H9 (cell line): Measurements from ENCODE around the gene SUPT3H. TPM values are rescaled to one million over a fixed set of nuclear protein-coding genes. Genes with fewer than 3 reads are reported as not detected.

ENCODE experiments used
- DNase-seq: peaks from one replicate; pipeline ENCODE4 v3.0.0-alpha.2; 2017
- H2AFZ ChIP-seq: one replicate; pipeline ENCODE4 v1.6.1; 2013; ENCODE audit warnings: mild to moderate bottlenecking, low read length, control low read depth, moderate library complexity
- H2AK5ac ChIP-seq: 2 replicates; pipeline ENCODE4 v1.6.1; 2013; ENCODE audit warnings: low read length, control low read depth, mixed read lengths; ENCODE audit not compliant: insufficient read length
- H2BK120ac ChIP-seq: one replicate; pipeline ENCODE4 v1.6.1; 2013; ENCODE audit warnings: low read depth, mild to moderate bottlenecking, low read length, control low read depth, inconsistent platforms; ENCODE audit not compliant: poor library complexity, severe bottlenecking
- H2BK12ac ChIP-seq: 2 replicates; pipeline ENCODE4 v1.6.1; 2013; ENCODE audit warnings: low read length, control low read depth, mixed read lengths, low read depth; ENCODE audit not compliant: insufficient read length
- H2BK15ac ChIP-seq: 2 replicates; pipeline ENCODE4 v1.6.1; 2013; ENCODE audit warnings: low read depth, low read length, control low read depth
- H2BK20ac ChIP-seq: one replicate; pipeline ENCODE4 v1.6.1; 2013; ENCODE audit warnings: low read depth, mild to moderate bottlenecking, low read length, control low read depth, inconsistent platforms; ENCODE audit not compliant: poor library complexity, severe bottlenecking
- H2BK5ac ChIP-seq: 2 replicates; pipeline ENCODE4 v1.6.1; 2013; ENCODE audit warnings: low read length, control low read depth, mixed read lengths; ENCODE audit not compliant: insufficient read length
- H3K14ac ChIP-seq: 2 replicates; pipeline ENCODE4 v1.6.1; 2013; ENCODE audit warnings: low read length, control low read depth; ENCODE audit not compliant: insufficient read depth
- H3K18ac ChIP-seq: 2 replicates; pipeline ENCODE4 v1.6.1; 2013; ENCODE audit warnings: low read depth, mild to moderate bottlenecking, mixed read lengths, low read length, control low read depth; ENCODE audit not compliant: insufficient read length
- H3K23ac ChIP-seq: 2 replicates; pipeline ENCODE4 v1.6.1; 2013; ENCODE audit warnings: low read length, control low read depth, mixed read lengths, low read depth; ENCODE audit not compliant: insufficient read length
- H3K23me2 ChIP-seq: 2 replicates; pipeline ENCODE4 v1.6.1; 2013; ENCODE audit warnings: low read depth, mild to moderate bottlenecking, mixed read lengths, low read length, control low read depth; ENCODE audit not compliant: insufficient read length, poor library complexity, severe bottlenecking
- H3K27ac ChIP-seq: 2 replicates; pipeline ENCODE4 v1.5.1; 2013; ENCODE audit warnings: low read length, control low read depth, mixed read lengths, low read depth; ENCODE audit not compliant: insufficient read length
- H3K27me3 ChIP-seq: 2 replicates; pipeline ENCODE4 v1.6.1; 2013; ENCODE audit warnings: low read length, control low read depth, inconsistent platforms; ENCODE audit not compliant: insufficient read depth
- H3K4ac ChIP-seq: 2 replicates; pipeline ENCODE4 v1.6.1; 2013; ENCODE audit warnings: low read depth, mild to moderate bottlenecking, control low read depth, inconsistent platforms, low read length, moderate library complexity
- H3K4me1 ChIP-seq: 2 replicates; pipeline ENCODE4 v1.6.1; 2013; ENCODE audit warnings: low read length, control low read depth, inconsistent platforms; ENCODE audit not compliant: insufficient read depth
- H3K4me2 ChIP-seq: 2 replicates; pipeline ENCODE4 v1.6.1; 2013; ENCODE audit warnings: low read length, control low read depth, mixed read lengths; ENCODE audit not compliant: insufficient read length, insufficient read depth
- H3K56ac ChIP-seq: 2 replicates; pipeline ENCODE4 v1.6.1; 2013; ENCODE audit warnings: low read depth, mild to moderate bottlenecking, mixed read lengths, low read length, control low read depth; ENCODE audit not compliant: insufficient read length
- H3K79me1 ChIP-seq: 2 replicates; pipeline ENCODE4 v1.6.1; 2013; ENCODE audit warnings: low read depth, mild to moderate bottlenecking, moderate library complexity, low read length, control low read depth, inconsistent platforms; ENCODE audit not compliant: insufficient read depth, poor library complexity, severe bottlenecking
- H3K79me2 ChIP-seq: 2 replicates; pipeline ENCODE4 v1.6.1; 2013; ENCODE audit warnings: low read length, control low read depth, inconsistent platforms; ENCODE audit not compliant: insufficient read depth
- H3K9ac ChIP-seq: 2 replicates; pipeline ENCODE4 v1.6.1; 2013; ENCODE audit warnings: low read length, control low read depth, mixed read lengths; ENCODE audit not compliant: insufficient read length; ENCODE audit errors: extremely low read depth
- H3K9me3 ChIP-seq: one replicate; pipeline ENCODE4 v1.6.1; 2013; ENCODE audit warnings: low read depth, low read length, inconsistent platforms; ENCODE audit not compliant: control insufficient read depth
- H3T11ph ChIP-seq: one replicate; pipeline ENCODE4 v1.6.1; 2013; ENCODE audit warnings: mild to moderate bottlenecking, low read length, control low read depth, inconsistent platforms
- H4K20me1 ChIP-seq: one replicate; pipeline ENCODE4 v1.6.1; 2013; ENCODE audit not compliant: control insufficient read depth, insufficient read length, insufficient read depth
- H4K5ac ChIP-seq: 2 replicates; pipeline ENCODE4 v1.6.1; 2013; ENCODE audit warnings: low read depth, mild to moderate bottlenecking, mixed read lengths, low read length, control low read depth; ENCODE audit not compliant: insufficient read length
- H4K8ac ChIP-seq: replicated peaks from 2 replicates; pipeline ENCODE4 v1.6.1; 2013; ENCODE audit warnings: low read length, control low read depth, mixed read lengths, low read depth; ENCODE audit not compliant: insufficient read length
- H4K91ac ChIP-seq: 2 replicates; pipeline ENCODE4 v1.6.1; 2013; ENCODE audit warnings: low read depth, mild to moderate bottlenecking, moderate library complexity, mixed read lengths, low read length, control low read depth; ENCODE audit not compliant: insufficient read length
- H3K27ac Mint-ChIP-seq, 3 experiments: 2 replicates in 2 of 3; 3 replicates in 1 of 3; pipeline ENCODE4 v1.8.0; 2020 to 2021; ENCODE audit warnings: mixed read lengths in 3 of 3, mild to moderate bottlenecking in 1 of 3, moderate library complexity in 1 of 3
- H3K27me3 Mint-ChIP-seq: 2 replicates; pipeline ENCODE4 v1.8.0; 2021; ENCODE audit warnings: low read depth, mild to moderate bottlenecking, moderate library complexity, mixed read lengths
- H3K36me3 Mint-ChIP-seq, 3 experiments: 2 replicates in 2 of 3; 3 replicates in 1 of 3; pipeline ENCODE4 v1.8.0; 2020 to 2021; ENCODE audit warnings: low read depth in 3 of 3, mixed read lengths in 3 of 3; ENCODE audit not compliant: insufficient read depth in 1 of 3
- H3K4me1 Mint-ChIP-seq, 2 experiments: 2 replicates each; pipeline ENCODE4 v1.8.0; 2020; ENCODE audit warnings: mixed read lengths in 2 of 2
- H3K4me3 Mint-ChIP-seq, 2 experiments: 2 replicates in 1 of 2; 3 replicates in 1 of 2; pipeline ENCODE4 v1.8.0; 2020 to 2021; ENCODE audit warnings: mild to moderate bottlenecking in 2 of 2, mixed read lengths in 2 of 2, moderate library complexity in 1 of 2
- H3K9me3 Mint-ChIP-seq, 2 experiments: 2 replicates in 1 of 2; 3 replicates in 1 of 2; pipeline ENCODE4 v1.8.0; 2020; ENCODE audit warnings: mild to moderate bottlenecking in 2 of 2, mixed read lengths in 2 of 2, moderate library complexity in 1 of 2
- total RNA-seq: library from RNA; stranded (reverse); gene quantifications from 2 replicates; pipeline ENCODE4 v1.2.1, GENCODE V29; 2021
- TF ChIP-seq, protein P1 (sequence below): fragments of 200-600 bp; sonication (generic); conservative IDR thresholded peaks from 3 replicates; pipeline ENCODE4 v1.8.0; 2021; ENCODE audit warnings: antibody characterized with exemption, mild to moderate bottlenecking

SUPT3H gene
- total RNA-seq, 1 experiment from 2014 or later, result 22.5 TPM

DNA sequence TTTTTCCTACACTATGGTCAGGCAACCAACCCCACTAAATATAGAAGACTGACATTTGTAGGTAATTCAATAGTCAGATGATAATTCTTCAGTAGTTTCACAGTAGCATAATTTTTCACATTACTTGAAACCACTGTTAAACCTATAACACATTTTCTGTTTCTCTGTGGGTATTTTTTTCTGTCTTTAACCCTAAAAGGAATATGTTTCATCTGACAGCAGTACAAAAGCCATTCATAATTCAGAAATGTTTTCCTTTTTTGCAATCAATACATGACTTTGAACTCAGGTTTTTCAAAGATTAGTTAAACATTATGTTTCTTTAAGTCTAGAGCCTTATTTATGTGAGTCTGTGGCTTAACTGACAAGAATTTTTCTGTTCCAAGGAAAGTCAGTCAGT lies 178.2 kb downstream of the SUPT3H start:
- H3K79me2 ChIP-seq, result no peaks in the 10 kb centered on the region
- no peak overlapping the region for H3K14ac ChIP-seq

More for the DNA sequence above, 178.2 kb downstream of the SUPT3H start:
- Histone ChIP-seq H4K5ac (no peak overlapping the region), H2AK5ac (no peak overlapping the region), H4K8ac (no peak overlapping the region), H3K4ac (no peak overlapping the region), H3K27me3 (no peaks in the 10 kb centered on the region), H4K91ac (no peak overlapping the region), H3K9ac (no peak overlapping the region), H3K27ac (no peak overlapping the region), H3K23me2 (no peaks in the 10 kb centered on the region), H3T11ph (no peak overlapping the region), H4K20me1 (no peaks in the 10 kb centered on the region), H3K18ac (no peak overlapping the region), H2AFZ (no peak overlapping the region), H3K79me1 (no peaks in the 10 kb centered on the region), H3K4me2 (no peak overlapping the region), H3K23ac (no peak overlapping the region), H3K4me1 (no peaks in the 10 kb centered on the region), H2BK120ac (no peak overlapping the region), H3K9me3 (no peaks in the 10 kb centered on the region), H2BK12ac (no peak overlapping the region), H3K56ac (no peak overlapping the region), H2BK20ac (no peak overlapping the region), H2BK15ac (no peak overlapping the region), H2BK5ac (no peak overlapping the region)
- TF ChIP-seq, protein P1, sequence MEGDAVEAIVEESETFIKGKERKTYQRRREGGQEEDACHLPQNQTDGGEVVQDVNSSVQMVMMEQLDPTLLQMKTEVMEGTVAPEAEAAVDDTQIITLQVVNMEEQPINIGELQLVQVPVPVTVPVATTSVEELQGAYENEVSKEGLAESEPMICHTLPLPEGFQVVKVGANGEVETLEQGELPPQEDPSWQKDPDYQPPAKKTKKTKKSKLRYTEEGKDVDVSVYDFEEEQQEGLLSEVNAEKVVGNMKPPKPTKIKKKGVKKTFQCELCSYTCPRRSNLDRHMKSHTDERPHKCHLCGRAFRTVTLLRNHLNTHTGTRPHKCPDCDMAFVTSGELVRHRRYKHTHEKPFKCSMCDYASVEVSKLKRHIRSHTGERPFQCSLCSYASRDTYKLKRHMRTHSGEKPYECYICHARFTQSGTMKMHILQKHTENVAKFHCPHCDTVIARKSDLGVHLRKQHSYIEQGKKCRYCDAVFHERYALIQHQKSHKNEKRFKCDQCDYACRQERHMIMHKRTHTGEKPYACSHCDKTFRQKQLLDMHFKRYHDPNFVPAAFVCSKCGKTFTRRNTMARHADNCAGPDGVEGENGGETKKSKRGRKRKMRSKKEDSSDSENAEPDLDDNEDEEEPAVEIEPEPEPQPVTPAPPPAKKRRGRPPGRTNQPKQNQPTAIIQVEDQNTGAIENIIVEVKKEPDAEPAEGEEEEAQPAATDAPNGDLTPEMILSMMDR, result no peak
- Mint-ChIP-seq H3K27me3 (no peaks in the 10 kb centered on the region), H3K27ac (no peak overlapping the region), H3K4me3 (no peak overlapping the region), H3K9me3 (no peaks in the 10 kb centered on the region), H3K4me1 (no peaks in the 10 kb centered on the region), H3K36me3 (no peaks in the 10 kb centered on the region)
- DNase-seq, result no peak
